GM21360 (cell line): ENCODE data around the gene MFNG.

Experiments
- ATAC-seq: cut with Tn5 transposase; IDR thresholded peaks from one replicate; pipeline ENCODE4 v1.9.1; 2021; ENCODE audit warnings: mild to moderate bottlenecking, moderate library complexity; ENCODE audit not compliant: unreplicated experiment

Gene MFNG

DNA sequence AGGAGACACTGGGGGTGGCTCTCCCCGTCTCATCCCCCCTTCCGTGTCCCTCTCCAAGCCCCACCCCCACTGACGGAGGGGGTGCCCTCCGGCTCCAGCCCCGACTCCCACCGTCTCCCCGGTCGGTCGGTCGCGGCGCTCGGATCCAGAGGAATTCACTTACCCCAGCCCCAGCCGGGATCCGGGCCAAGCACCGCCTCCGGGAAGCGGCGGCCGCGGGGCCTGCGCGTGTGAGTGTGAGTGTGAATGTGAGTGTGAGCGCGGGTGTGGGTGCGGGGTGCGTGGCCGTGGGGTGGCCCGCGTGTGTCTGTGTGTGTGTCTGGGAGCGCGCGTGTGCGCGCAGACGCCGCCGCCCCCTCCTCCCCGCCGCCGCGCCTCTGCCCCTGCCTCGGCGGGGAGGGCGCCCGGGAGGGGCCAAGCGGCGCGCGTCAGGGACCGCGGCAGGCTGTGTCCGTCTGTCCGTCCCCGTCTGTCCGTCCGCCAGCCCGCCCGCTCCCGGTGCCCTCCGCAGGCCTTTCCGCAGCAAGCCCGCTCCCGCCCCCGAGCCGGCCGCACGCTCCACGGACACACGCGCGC is 59.0 kb downstream of the MFNG start, which contains the start of gene ELFN2:
TSS of gene ELFN2 (minus strand) at position 345 of the 576 bp plus-strand sequence. CDS start 51,945 bp downstream, outside the sequence.
- ATAC-seq, result no peak

DNA sequence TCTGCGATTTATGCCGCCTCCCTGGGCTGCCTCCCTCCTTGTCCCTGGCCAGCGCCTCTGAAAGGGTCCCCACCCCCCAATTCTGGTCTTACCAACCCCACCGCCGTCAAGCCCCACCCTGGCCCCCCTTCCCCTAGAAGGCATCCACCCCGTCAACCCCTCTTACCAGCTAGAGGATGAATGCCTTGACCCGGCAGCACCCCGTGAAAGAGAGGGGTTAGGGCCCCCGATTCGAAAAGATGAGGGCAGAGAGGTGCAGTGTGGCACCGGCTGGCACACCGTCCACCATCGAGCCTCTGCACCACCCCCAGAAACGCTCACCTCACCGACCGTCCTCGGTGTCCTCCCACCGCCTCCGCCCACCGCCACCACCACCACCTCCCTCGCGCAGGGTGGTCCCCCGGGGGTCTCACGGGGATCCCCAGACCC is 59.5 kb downstream of the MFNG start:
- no peak for ATAC-seq

DNA sequence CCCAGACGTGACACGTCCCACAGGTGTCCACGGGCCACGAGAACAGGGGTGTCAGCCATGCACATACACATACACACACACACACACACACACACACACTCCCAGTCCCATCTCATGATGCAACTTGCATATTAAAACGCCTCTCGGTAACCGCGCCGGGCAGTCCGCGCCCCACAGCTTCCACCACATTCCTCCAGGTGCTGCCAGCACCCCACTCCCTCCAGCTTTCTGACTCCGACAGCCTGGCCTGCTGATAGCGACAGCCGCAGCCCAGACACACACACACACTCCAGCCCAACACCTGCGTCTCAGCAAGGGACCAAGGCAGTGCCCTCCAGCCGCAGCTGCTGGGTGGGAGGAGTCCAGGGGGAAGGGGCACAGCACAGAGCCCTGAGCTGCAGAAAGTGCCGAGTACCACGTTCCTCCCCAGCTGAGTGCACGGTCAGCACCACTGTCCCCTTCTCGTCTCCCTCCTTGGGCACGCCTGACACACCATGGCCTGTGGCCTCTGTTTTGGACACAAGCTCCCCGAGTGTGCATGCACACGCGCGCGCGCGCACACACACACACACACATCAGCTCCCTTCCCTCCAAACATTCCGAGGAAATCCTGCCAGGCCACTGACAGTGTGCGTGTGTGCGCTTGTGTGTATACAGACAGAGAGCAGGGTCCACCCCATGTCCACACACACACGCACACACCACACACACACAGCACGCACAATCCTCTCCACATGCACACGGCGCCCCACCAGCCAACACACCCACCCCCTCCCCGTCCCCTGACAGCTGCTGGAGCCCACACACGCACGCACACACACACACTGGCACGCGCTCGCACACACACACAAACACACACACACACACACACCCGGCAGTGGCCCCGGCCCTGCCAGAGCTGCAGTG is 60.1 kb downstream of the MFNG start:
- ATAC-seq, result no peak

DNA sequence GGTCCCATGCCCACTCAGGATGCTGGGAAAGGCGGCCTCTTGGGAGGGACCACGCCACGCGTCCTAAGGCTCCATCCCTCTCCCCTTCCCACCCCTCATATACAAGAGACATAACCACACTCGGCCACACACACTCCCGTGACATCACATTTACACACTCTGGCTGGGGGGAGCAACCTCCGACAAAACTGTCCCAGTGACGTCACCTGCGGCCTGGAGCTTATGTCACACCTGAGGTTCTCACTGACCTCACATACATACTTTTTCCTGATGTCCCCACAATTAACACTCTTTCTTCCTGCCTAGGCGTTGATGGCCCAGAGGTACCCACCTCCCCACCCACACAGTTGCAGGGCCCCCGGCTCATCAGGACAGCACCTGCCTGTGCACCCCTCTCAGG is 60.8 kb downstream of the MFNG start:
- ATAC-seq, result no peak

DNA sequence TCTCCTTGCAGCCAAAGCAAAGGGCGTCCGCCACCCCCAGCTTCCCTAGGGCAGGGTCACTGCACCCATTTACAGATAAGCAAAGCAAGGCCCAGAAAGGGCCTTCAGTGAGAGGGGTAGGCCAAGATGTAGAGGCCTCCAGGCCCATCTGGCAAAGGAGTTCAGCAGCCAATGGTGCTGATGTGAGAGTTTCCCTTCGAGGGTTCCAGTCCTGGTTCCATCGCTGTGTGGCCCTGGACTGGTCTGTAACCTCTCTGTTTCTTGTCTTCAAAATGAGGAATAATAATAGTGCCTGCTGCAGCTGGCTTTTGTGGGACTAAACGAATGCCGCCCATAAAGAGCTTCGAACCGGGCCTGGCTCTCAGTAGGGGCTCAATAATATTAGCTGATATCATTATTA is 62.9 kb downstream of the MFNG start:
- ATAC-seq, result no peak

DNA sequence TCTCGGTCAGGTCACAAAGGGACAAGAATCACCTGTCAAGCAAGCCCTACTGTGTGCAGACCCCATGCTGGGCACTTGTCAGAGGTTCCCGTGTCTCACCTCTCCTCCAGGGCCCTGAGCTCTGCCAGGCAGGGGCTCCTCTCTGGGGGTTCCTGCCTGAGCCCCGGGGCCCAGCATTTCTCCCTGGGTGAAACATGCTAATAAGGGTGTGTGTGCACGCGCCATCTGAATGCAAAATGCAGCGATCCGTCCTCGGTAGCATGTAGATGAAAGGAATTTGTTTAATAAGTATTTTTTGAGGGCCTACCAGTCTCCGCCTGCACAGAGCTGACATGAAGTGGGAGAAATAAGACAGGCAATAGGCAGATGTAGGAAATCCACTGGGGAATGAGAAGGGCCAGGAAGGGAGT is 64.7 kb downstream of the MFNG start:
- ATAC-seq, result no peak

DNA sequence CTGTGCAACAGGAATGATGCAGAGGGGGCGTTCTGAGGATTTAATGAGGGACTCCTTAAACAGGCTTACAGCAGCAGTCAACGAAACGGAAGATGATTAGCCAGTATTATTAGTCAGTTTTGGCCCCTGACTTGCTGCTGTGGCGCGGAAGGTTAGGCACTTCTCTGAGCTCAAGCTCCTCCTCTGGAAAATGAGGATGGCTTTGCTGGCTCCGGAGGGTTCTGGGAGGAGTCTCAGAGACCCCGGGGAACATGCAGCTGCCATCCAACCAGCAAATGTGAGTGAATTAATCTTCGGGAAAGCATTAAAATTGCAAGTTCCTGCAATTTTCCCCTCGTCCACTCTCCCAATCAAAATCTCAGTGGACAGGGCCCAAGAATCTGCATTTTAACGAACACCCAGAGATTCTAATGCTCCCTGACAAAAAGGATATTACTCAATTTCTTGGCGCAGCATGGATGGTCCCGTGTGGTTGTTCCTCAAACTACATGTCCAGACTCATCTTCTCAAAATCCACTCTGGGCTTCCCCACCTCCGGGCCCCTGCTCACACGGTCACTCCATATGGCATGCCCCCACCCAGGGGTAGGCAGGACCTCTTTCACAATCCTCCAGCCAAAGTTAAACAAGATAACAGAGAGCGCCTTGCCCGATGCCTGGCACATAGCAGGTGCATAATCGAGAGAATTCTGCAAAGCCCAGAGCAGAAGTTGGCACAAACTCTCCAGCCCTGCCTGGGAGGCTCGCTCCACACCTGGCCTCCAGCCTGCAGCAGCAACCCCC is 65.3 kb downstream of the MFNG start:
- no peak for ATAC-seq

DNA sequence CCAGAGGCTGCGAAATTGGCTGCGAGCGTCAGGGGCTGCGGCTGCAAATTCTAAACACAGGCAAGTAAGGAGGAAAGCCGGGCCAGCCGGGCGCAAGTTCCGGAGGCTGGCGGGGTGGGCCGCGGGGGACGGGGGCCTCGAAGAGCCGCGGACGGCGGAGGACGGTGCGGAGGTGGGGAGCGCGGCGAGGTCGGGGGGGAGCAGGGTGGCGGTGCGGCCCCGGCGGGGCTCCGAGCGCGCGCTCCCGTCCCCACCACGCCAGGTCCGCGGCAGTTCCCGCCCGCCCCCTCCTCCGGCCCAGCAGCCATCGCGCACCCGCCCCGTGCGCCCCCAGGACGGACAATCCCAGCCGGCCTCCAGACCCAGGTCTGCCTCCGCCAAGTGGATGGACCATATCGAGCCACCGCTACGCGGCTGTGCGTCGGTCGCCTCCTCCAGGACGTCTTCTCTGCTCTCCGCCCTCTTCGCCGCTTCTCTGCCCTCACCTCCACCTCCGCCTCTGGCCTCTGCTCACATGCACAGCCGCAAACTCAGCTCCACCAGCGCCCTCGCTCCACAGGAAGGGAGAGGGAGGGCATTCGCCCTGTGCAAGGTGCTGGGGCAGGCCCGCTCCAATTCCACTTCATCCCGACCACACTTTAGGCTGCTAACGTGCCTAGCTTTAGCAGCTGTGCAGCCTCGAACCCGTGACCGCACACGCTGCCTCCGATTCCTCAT is 66.1 kb downstream of the MFNG start:
- ATAC-seq, result no peak

DNA sequence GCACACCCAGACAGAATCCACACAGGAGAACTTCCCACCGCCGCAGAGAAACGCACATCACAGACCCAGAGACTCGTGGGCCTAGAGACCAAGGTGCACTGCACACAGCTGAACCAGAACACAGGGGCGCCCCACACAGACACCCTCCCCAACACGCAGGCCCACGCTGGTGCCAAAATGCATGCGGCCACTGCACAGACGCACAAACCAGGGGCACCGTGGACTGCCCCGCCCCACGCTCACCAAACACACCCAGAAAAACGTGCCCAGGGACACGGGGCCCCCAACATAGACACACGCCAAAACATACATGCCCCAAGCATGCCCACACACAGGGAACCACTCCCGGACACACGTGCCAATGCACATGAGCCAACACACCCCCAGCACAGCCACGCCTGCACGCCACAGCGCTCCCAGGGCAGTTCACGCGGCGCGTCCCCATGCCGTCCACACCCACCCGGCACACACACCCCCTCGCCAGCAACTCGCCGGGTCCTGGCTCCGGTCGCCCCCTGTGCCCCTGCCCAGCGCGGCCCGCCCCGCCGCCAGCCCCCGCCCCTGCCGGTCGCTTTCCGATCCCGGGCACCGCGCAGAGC is 66.7 kb downstream of the MFNG start:
- no peak for ATAC-seq
